22Rv1 (cell line): ENCODE measurements around the gene HIRA.

ENCODE experiments used
- CTCF ChIP-seq: fragments of 450-650 bp; IDR thresholded peaks from 2 replicates; pipeline ENCODE4 v1.5.1; 2017; ENCODE audit warnings: mild to moderate bottlenecking
- ZFX ChIP-seq: fragments of 450-650 bp; IDR thresholded peaks from 2 replicates; pipeline ENCODE4 v1.6.1; 2017; ENCODE audit warnings: antibody characterized with exemption, borderline replicate concordance

- peak; percentile 47 for TF ChIP-seq CTCF
- TF ChIP-seq ZFX = no peak
These were observed 46.0 kb upstream of the HIRA start for GRCh38 chr22:19477321-19478044.
